Mesothelial cell of epicardium (in vitro differentiated cells): ENCODE measurements around the gene ERCC6L2. TPM values are rescaled to one million over a fixed set of nuclear protein-coding genes. Genes with fewer than 3 reads are reported as not detected.

Experiments
- DNase-seq, 2 experiments: peaks; one replicate each; pipeline ENCODE4 v3.0.0; 2021; ENCODE audit warnings: low spot score in 2 of 2; ENCODE audit not compliant: unreplicated experiment in 2 of 2
- H3K27ac Mint-ChIP-seq: 2 replicates; pipeline ENCODE4 v1.8.0; 2021; ENCODE audit warnings: mixed read lengths
- H3K27me3 Mint-ChIP-seq: 2 replicates; pipeline ENCODE4 v1.8.0; 2021; ENCODE audit warnings: low read depth, mixed read lengths
- H3K36me3 Mint-ChIP-seq: 2 replicates; pipeline ENCODE4 v1.8.0; 2021; ENCODE audit warnings: mixed read lengths
- H3K4me1 Mint-ChIP-seq: 2 replicates; pipeline ENCODE4 v1.8.0; 2021; ENCODE audit warnings: mixed read lengths
- H3K4me3 Mint-ChIP-seq: 2 replicates; pipeline ENCODE4 v1.8.0; 2021; ENCODE audit warnings: mild to moderate bottlenecking, moderate library complexity, mixed read lengths
- H3K9me3 Mint-ChIP-seq: 2 replicates; pipeline ENCODE4 v1.8.0; 2021; ENCODE audit warnings: mixed read lengths
- total RNA-seq: library from RNA; stranded (reverse); gene quantifications from 3 replicates; pipeline ENCODE4 v1.2.1, GENCODE V29; 2021
- TF ChIP-seq, protein P1 (sequence below): fragments of 200-600 bp; sonication (generic); IDR thresholded peaks from one replicate; pipeline ENCODE4 v1.5.0; 2021; ENCODE audit warnings: antibody characterized with exemption; ENCODE audit not compliant: unreplicated experiment

Gene ERCC6L2, protein sequence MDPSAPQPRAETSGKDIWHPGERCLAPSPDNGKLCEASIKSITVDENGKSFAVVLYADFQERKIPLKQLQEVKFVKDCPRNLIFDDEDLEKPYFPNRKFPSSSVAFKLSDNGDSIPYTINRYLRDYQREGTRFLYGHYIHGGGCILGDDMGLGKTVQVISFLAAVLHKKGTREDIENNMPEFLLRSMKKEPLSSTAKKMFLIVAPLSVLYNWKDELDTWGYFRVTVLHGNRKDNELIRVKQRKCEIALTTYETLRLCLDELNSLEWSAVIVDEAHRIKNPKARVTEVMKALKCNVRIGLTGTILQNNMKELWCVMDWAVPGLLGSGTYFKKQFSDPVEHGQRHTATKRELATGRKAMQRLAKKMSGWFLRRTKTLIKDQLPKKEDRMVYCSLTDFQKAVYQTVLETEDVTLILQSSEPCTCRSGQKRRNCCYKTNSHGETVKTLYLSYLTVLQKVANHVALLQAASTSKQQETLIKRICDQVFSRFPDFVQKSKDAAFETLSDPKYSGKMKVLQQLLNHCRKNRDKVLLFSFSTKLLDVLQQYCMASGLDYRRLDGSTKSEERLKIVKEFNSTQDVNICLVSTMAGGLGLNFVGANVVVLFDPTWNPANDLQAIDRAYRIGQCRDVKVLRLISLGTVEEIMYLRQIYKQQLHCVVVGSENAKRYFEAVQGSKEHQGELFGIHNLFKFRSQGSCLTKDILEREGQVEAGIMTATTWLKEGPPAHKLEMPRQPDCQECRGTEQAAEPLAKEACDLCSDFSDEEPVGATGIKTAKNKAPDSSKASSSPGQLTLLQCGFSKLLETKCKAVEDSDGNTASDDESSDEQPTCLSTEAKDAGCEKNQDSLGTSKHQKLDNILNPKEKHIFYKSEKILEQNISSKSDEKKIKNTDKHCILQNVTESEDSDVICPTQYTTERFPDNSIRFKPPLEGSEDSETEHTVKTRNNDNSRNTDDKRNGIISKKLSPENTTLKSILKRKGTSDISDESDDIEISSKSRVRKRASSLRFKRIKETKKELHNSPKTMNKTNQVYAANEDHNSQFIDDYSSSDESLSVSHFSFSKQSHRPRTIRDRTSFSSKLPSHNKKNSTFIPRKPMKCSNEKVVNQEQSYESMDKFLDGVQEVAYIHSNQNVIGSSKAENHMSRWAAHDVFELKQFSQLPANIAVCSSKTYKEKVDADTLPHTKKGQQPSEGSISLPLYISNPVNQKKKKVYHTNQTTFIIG (N-terminal part only)
- 58.3 to 63.1 TPM (median 59.3 TPM) in 3 replicates for total RNA-seq

DNA sequence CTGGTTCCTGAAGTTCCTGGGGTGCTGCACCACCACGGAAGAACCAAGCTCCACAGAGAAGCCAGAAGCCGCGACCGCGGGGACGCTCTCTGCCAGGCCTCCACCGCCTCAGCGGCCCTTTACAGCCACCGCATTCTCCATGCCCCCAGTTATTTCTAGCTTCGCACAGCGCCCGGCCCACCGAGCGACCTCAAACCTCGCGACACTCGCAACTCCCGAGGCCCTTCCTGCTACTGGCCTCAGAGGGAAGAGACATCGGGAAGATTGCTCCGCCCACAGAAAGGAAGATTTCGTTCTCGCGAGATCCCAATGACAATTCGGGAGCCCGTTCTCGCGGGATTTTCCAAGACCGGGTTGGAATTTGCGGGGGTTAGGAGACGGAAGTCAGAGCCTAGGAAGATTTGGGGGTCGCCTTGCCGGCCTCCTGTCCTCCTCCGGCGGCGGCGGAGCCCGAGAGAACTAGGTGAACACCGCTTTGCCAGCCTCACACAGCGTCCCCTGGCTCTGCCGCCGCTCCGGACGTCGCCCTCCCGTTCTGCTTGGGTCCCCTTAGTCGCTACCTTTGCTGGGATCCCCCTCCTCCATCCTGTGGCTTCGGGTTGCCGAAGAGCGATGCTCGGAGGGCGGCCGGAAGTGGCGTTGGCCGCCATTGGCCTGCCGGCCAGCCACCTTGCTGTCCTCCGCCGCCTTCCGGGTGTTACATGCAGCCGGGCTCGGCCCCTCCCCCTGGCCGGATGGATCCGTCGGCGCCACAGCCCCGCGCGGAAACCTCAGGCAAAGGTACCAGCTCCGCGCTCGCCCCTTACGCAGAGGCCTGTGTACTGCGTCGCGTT is at the start of gene ERCC6L2:
Gene ERCC6L2 (plus strand): TSS at position 387 of the 833 bp plus-strand sequence. CDS start 348 bp downstream, at position 735.
- H3K4me1 Mint-ChIP-seq = peaks cover 30% of the 10 kb centered on the region
- no peak within 1 kb of the TSS for H3K4me3 Mint-ChIP-seq
- no peak within 1 kb of the TSS for H3K27ac Mint-ChIP-seq
- peaks cover 24% of the 10 kb centered on the region for H3K36me3 Mint-ChIP-seq
- peak; percentile 89 to 95 for DNase-seq
- TF ChIP-seq, protein P1, sequence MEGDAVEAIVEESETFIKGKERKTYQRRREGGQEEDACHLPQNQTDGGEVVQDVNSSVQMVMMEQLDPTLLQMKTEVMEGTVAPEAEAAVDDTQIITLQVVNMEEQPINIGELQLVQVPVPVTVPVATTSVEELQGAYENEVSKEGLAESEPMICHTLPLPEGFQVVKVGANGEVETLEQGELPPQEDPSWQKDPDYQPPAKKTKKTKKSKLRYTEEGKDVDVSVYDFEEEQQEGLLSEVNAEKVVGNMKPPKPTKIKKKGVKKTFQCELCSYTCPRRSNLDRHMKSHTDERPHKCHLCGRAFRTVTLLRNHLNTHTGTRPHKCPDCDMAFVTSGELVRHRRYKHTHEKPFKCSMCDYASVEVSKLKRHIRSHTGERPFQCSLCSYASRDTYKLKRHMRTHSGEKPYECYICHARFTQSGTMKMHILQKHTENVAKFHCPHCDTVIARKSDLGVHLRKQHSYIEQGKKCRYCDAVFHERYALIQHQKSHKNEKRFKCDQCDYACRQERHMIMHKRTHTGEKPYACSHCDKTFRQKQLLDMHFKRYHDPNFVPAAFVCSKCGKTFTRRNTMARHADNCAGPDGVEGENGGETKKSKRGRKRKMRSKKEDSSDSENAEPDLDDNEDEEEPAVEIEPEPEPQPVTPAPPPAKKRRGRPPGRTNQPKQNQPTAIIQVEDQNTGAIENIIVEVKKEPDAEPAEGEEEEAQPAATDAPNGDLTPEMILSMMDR = no peak
- peaks cover 10% of the 10 kb centered on the region for H3K9me3 Mint-ChIP-seq
- no peaks in the 10 kb centered on the region for H3K27me3 Mint-ChIP-seq

DNA sequence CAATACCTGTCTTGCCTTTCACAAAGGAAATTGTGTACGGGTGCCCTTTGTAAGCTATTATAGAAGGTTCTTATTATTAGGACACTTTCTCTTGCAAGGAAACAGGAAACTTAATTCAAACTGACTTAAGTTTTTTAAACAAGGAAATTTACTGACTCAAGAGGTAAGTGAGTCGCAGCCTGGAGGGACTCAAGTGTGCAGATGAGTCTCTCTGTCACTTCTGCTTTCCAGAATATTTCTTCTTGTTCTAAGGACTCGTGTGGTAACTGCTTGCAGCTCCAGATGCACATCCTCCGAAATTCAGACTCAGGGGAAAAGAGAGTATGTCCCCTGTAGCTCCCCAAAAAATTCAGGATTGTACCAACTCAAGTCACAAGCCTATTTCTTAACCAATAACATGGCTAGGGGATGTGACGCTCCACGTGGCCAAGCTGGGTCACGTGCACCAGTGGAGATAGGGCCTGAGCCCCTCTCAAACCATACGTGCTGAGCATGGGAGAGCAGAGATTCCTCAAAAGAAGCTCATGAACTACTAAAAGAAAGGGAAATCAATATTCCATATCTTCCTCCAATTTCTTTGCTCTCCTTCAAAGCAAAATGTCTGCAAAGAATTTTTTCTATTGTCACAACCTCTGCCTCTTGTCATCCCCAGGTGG is 49.2 kb upstream of the ERCC6L2 start:
- TF ChIP-seq, protein P1 = no peak
- Mint-ChIP-seq H3K4me1 (peaks cover 18% of the 10 kb centered on the region), H3K9me3 (no peaks in the 10 kb centered on the region), H3K36me3 (no peaks in the 10 kb centered on the region), H3K27ac (no peak overlapping the region), H3K27me3 (no peaks in the 10 kb centered on the region), H3K4me3 (no peak overlapping the region)
- DNase-seq = no peak

DNA sequence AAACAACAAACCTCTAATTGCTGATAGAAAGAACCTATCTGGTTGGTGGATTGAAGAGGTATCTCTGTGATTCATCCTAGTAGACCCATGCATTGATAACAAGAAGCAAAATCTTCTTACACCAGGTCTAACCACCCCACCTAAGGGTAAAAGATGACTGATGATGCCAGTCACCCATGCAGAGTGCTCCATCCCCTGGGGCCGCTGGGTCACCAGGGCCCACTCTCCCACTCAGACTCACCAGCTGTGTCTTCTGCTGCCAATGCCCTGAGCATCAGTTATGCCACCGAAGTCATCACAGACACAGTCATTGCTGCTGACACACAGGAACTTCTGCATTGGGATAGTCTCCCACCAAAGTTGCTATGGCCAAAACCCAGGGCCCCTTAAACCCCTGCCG is 44.7 kb upstream of the ERCC6L2 start:
- TF ChIP-seq, protein P1 = no peak
- Mint-ChIP-seq H3K27ac (no peak overlapping the region), H3K27me3 (no peaks in the 10 kb centered on the region), H3K9me3 (no peaks in the 10 kb centered on the region), H3K4me1 (peaks cover 25% of the 10 kb centered on the region), H3K4me3 (no peak overlapping the region), H3K36me3 (no peaks in the 10 kb centered on the region)
- DNase-seq = no peak

DNA sequence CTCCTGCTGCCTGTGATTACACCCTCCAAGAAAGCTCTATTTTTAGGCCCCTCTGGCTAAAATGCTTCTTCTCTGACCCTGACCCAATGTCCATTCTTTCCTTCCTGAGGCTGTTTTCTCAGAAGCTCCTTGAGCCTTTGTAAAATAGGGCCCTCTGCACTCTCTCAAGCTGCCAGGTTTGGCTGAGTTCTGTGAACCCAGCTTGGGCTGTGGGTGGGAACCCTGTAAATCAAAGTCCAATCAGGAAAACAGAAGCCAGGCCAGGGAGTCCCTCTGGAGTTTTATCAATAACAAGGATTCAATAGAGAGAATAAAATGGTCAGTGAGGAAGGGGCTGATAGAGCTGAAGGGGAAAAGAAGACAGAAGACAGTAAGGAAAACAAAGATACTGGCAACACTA is 43.7 kb upstream of the ERCC6L2 start:
- no peak for DNase-seq
- no peaks in the 10 kb centered on the region for H3K36me3 Mint-ChIP-seq
- no peaks in the 10 kb centered on the region for H3K9me3 Mint-ChIP-seq
- H3K4me3 Mint-ChIP-seq = no peak overlapping the region
- peaks cover 30% of the 10 kb centered on the region for H3K4me1 Mint-ChIP-seq
- TF ChIP-seq, protein P1 = no peak
- no peaks in the 10 kb centered on the region for H3K27me3 Mint-ChIP-seq
- H3K27ac Mint-ChIP-seq = no peak overlapping the region
